NCI-H510A (cell line): ENCODE data around the gene NUP214.
"Not testable (repeated sequence)": the region's sequence is repeated elsewhere in the genome, so short reads cannot be mapped to it uniquely, and the experiment has no call there.

ENCODE experiments used
- DNase-seq: peaks from one replicate; lab custom pipeline; 2025; lab: John Stamatoyannopoulos, UW

The NUP214 gene

DNA sequence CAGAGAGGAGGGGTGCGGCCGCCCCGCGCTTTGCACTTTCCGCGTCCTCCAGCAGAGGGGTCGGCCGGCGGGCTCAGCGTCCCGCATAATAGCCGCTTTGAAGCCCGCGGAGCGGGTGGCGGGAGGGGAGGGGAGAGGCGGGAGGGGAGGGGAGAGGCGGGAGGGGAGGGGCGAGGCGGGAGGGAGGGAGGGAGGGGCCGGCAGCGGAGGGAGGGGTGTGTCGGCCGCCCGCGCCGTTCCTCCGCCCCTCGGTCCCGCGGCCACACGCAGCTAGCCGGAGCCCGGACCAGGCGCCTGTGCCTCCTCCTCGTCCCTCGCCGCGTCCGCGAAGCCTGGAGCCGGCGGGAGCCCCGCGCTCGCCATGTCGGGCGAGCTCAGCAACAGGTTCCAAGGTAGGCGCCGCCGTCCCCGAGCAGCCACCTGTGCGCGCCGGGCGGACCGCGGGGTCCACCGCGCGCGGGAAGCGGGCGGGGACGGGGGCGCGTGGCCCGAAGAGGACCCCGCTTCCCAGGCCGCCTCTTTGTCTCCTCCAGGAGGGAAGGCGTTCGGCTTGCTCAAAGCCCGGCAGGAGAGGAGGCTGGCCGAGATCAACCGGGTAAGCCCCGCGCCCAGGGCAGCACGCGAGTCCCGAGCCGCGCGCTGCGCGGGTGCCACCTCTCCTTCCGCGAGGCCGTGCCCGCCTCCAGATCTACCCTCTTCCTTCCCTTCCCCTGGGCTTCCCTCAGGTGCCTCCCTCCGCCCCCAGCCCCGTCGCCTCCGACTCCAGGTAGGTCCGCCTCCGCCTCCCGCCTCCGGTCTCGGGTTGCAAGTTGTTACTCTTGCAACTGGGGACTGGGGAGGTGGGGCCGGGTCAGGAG is 28.9 kb upstream of the NUP214 start, which contains the start of gene AIF1L:
AIF1L (plus strand) TSS at position 263 of the 857 bp plus-strand sequence; CDS start at position 362, 99 bp downstream.
- peak; percentile 94 for DNase-seq

DNA sequence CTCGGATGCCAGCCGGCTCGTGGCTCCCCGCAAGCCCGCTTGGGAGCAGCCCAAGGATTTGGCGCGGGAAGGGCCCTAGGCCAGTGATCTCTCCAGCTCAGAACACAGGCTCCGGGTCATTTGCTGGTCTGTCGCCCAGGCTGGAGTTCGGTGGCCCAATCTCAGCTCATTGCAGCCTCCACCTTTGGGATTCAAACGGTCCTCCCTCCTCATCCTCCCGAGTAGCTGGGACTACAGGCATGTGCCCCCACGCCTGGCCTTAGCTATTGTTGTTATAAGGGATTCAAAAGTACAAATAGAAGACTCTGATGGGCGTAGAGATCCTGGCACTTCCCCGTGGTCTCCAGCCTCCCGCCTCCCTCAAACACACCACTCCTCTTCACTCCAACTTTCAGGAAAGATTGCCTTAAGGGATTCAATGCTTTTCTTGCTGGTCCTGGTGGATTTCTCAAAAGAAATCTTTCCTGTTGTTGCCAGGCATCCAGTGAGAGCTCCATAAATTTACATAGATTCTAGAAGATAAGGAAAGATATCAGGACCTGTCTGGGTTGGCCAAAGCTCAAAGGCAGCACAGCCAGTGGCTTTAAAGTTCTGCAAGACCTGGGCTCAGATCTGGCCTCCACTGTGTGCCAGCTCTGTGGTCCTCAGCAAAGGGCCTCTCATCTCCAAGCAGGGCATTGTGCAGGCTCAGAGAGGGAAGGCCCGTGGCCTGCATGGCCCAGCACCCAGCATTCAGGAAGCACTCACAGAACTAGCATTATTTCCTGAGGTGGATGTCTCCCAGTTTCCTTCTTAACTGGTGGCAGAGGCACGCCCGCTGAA is 28.0 kb upstream of the NUP214 start:
- no peak for DNase-seq

DNA sequence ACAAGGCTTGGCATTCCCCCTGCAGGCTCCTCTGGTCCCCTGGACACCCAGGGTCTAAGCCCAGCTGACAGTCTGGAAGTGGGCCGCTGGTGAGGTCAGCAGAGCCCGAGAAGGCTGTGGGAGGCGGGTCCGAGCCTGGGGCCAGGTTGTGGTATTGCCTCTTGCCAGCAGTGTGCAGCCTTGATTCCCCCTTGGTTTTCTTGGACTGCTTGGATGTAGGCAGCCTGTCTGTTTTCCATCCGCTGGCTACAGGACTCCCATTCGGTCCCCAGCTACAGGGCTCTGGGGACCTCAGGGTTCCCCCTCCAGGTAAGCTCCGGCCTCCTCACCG is 27.5 kb upstream of the NUP214 start:
- no peak for DNase-seq

GRCh38 chr9:131098391-131099101 is 26.8 kb upstream of the NUP214 start:
- no peak for DNase-seq

DNA sequence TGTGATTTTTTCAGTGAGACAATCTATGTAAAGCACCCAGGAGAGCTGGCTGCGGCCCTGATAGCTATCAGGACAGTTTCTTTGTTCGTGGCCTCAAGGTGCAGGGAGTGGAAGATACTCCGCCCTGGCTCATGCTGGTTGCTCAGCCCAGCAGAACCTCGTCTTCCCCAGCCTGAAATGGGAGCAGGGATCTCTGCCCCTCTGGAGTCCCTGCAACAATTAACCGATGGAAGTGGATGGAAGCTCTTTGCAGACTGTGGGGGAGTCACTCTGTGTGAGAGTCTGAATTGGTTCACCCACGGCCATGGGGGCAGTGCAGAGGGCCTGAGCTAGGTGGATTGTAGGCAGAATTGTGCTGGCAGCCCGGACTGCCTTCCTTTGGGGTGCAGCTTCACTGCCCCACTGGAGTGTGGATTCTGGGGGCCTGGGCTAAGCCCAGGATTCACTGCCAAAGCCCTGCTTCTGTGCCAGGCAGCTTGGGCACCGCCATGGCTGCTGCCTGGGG is 26.2 kb upstream of the NUP214 start:
- no peak for DNase-seq

- DNase-seq: not testable (repeated sequence)
Observed at GRCh38 chr9:131099845-131100244, 25.5 kb upstream of the NUP214 start.

DNA sequence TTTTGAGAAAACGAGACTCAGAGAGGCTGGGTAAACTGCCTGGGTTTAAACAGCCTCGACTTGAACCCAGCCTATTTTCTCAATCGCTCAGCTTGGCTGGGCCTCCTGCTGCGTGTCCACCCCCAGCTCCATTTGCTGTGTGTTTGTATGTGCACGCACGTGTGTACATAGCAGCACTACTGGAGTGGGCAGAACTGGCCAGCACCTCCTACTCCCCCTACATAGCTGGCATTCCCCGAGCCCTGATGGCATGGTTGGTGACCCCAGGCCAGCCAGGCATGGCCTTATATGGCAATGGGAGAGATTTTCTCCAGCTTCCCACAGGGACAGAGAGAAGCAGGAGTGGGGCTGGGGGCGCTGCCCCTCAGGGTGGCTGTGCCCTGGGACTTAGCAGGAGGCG is 24.9 kb upstream of the NUP214 start:
- no peak for DNase-seq

GRCh38 chr9:131101207-131101964 is 24.0 kb upstream of the NUP214 start:
- DNase-seq: no peak

GRCh38 chr9:131103024-131103423 is 22.4 kb upstream of the NUP214 start:
- DNase-seq: no peak

DNA sequence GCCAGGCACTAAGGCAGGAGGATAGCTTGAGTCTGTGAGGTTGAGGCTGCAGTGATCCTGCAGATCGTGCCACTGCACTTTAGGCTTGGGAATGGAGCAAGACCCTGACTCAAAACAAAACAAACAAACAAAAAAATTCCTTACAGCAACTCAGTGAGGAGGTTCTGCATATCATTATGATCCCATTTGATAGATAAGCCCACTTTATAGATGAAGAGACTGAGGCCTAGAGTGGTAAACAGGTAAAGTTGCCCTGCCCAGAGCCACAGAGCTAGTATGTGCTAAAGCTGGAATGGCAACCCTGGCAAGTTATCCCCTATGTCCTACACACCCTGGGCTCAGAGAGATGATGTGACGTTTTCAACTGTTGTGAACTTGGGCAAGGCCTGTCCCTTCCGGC is 21.9 kb upstream of the NUP214 start:
- DNase-seq: no peak

- DNase-seq: no peak
Observed at GRCh38 chr9:131104016-131104740, 21.2 kb upstream of the NUP214 start.

DNA sequence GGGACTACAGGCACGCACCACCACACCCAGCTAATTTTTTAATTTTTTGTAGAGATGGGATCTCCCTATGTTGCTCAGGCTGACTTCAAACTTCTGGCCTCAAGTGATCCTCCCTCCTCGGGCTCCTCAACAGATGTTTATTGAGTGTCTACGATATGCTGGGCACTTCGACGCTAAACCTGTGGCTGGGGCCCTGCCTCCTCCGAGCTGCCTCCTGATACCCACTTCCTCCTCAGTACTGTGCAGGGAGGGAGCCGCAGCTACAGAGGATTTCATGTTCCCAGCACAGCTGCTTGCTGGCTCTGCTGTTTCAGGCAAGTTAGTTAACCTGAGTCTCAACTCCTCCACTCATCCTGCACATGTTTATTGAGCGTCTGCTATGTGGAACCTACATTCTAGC is 19.4 kb upstream of the NUP214 start:
- DNase-seq: no peak

DNA sequence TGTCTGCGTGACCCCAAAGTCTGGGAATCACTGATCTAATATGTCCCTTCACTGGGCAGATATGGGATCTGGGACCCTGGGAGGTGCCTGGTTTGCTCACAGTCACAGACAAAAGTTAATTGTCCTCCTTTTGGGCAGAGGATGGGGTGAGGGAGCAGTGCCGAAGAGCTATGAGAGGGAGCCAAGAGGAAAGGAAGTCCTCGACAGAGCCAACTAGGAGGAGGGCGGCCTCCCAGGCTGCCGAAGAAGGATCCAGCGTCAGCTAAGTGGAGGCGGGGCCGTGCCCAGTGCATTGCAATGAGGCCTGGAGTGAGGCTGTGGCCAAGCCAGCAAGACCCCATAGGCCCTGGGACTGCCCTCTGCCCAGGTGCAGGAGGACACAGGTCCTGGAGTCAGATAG is 17.6 kb upstream of the NUP214 start:
- DNase-seq: no peak

DNA sequence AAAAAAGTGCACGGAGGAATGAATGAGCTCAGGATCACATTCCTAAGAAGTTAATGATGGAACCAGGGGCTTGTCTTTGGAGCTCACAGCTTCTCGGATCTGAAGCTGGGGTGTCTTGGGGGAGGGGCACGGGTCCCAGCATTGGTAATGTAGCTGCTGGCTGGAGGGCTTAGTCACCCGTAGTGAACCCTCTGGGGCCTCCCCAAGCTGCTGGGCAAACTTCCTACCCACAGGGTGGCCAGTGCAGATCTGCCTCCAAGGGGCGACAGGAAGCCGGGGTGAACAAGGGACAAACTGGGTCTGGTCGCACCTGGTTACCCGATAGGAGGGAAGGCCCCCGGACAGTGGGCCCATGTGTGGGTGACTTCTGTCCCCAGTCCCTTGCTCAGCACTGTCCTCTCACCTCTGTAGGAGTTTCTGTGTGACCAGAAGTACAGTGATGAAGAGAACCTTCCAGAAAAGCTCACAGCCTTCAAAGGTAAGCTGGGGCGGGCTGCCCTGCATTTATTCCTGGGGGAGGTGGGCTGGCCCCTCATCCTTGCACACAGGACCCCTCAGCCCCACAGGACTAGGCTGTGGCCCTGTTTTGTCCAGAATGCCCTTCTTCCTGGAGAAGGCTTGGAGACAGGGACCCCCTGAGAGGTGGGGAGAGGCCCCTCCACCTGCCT is 14.1 kb upstream of the NUP214 start:
- no peak for DNase-seq

GRCh38 chr9:131111854-131112311 is 13.5 kb upstream of the NUP214 start:
- no peak for DNase-seq

DNA sequence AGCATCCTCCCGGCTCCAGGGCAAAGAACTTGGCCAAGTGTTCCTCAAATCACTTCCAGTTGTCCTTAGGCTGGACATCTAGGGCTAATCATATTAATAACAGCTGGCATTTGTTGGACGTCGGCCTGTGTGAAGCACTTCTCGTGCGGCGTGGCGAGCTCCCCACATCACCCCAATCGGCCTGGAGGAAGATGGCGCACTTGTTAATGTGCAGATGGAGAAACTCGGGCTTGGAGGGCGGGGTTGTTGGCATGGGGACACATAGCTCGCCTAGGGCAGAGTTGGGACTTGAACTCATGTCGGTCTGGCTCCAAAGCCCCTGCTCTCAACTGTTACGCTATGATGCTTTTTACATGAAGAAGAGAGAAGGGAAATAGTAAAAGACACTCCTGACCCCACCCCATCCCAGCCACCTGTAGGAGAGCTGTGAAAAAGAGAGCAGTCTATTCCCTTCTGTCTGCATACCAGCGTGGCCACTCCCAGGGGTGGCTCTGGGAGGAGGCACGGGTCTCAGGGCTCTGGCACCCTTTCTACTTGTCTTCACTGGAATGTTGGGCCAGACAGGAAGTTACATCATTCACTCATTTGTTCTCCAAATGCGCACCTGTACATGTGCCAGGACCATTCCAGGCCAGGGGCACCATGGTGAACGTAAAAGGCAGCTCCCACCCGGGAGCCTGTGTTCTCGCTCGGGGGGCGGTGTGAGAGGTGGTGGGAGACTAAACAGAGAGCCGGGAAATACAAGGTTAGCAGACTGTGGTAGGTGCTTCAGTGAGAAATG is 12.8 kb upstream of the NUP214 start:
- DNase-seq: no peak

- no peak for DNase-seq
Observed at GRCh38 chr9:131113655-131114054, 11.7 kb upstream of the NUP214 start.

- DNase-seq: no peak
Observed at GRCh38 chr9:131114084-131114535, 11.3 kb upstream of the NUP214 start.

- not testable (repeated sequence) for DNase-seq
Observed at GRCh38 chr9:131115360-131115742, 10.0 kb upstream of the NUP214 start.
